Measurements from ENCODE around the gene AP2A1.

AP2A1 gene

DNA sequence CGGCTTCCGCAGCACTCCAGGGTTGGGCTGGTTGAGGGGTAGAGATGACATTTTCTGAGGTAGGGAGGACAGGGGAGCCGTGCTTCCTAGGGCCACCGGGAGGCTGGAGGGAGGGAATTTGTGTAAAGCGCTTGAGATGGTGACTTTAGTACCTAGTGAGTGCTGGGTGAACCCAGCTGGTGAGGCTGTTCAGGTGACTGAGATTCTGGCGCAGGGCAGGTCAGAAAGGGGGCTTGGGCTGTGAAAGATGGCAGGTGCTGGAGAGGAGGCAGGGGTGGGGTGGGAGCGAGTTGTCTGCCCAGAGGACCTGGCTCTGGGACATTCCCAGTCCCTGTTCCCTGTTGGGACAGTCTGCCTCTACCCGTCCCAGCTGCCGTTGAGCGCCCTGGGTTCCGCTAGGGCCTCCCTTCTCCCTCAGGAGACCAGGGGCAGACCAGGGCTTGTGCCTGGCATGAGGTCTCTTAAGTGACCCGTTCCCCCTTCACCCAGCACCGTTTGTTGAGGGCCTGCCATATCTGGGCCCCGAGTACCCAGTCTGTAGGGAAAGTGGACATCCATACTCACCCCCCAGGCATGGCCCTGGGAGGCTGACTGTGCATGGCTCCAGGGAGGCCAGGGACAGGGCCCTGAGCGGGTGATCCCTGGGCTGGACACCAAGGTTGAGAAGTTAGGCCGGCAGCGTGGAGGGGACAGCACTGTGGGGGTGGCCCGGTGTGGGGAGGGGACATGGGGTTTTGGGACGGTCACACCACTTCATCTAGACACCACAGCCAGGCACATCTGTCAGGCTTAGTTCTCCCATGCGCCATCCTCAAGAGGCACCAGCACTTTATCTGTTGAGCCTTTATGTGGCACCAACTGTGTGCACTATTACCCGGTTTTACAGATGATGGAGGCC is 89.1 kb downstream of the AP2A1 start:
- DNase-seq (ENCODE audit: low spot score): no peak

- DNase-seq (ENCODE audit: low spot score): no peak
Observed at GRCh38 chr19:49856574-49857021, 89.8 kb downstream of the AP2A1 start.
